GM18868 (cell line): Measurements from ENCODE around the gene AMBRA1.

Source experiments
- ATAC-seq: cut with Tn5 transposase; IDR thresholded peaks from one replicate; pipeline ENCODE4 v1.9.1; 2021; ENCODE audit warnings: mild to moderate bottlenecking, moderate library complexity; ENCODE audit not compliant: unreplicated experiment

Gene AMBRA1

GRCh38 chr11:46477136-46477535 lies 116.7 kb downstream of the AMBRA1 start:
- no peak for ATAC-seq

GRCh38 chr11:46475926-46476545 lies 117.8 kb downstream of the AMBRA1 start:
- no peak for ATAC-seq

- no peak for ATAC-seq
These were observed 118.5 kb downstream of the AMBRA1 start for GRCh38 chr11:46475051-46475925.

- no peak for ATAC-seq
These were observed 121.2 kb downstream of the AMBRA1 start for GRCh38 chr11:46472662-46472994.

- ATAC-seq, result no peak
These were observed 121.7 kb downstream of the AMBRA1 start for GRCh38 chr11:46471943-46472661.

GRCh38 chr11:46469926-46470325 lies 123.9 kb downstream of the AMBRA1 start:
- no peak for ATAC-seq

- ATAC-seq, result no peak
These were observed 128.1 kb downstream of the AMBRA1 start for GRCh38 chr11:46465683-46466082.

- ATAC-seq, result no peak
These were observed 130.0 kb downstream of the AMBRA1 start for GRCh38 chr11:46463701-46464421.

GRCh38 chr11:46461461-46461927 lies 132.3 kb downstream of the AMBRA1 start:
- ATAC-seq, result no peak

GRCh38 chr11:46458491-46458890 lies 135.3 kb downstream of the AMBRA1 start:
- no peak for ATAC-seq

- no peak for ATAC-seq
These were observed 136.0 kb downstream of the AMBRA1 start for GRCh38 chr11:46457659-46458424.

GRCh38 chr11:46457021-46457420 lies 136.8 kb downstream of the AMBRA1 start:
- ATAC-seq, result no peak

- no peak for ATAC-seq
These were observed 137.4 kb downstream of the AMBRA1 start for GRCh38 chr11:46456269-46457001.

GRCh38 chr11:46455834-46456233 lies 138.0 kb downstream of the AMBRA1 start:
- ATAC-seq, result no peak

GRCh38 chr11:46452918-46453517 lies 140.8 kb downstream of the AMBRA1 start:
- ATAC-seq, result no peak

GRCh38 chr11:46451759-46452158 lies 142.1 kb downstream of the AMBRA1 start:
- ATAC-seq, result no peak

- no peak for ATAC-seq
These were observed 142.9 kb downstream of the AMBRA1 start for GRCh38 chr11:46450846-46451477.

- no peak for ATAC-seq
These were observed 146.3 kb downstream of the AMBRA1 start for GRCh38 chr11:46447544-46447943.
